ENCODE measurements around the gene MISP3. TPM values are rescaled to one million over a fixed set of nuclear protein-coding genes. Genes with fewer than 3 reads are reported as not detected.

The MISP3 gene
- total RNA-seq, 1 experiment from 2014 or later, result 5.2 TPM

- no peaks in the 10 kb centered on the region for H3K9me3 Mint-ChIP-seq (ENCODE audit: unreplicated experiment)
- Histone ChIP-seq H3K4me3 (ENCODE audit: low read depth, low read length) (no peak overlapping the region), H3K36me3 (ENCODE audit: control insufficient read depth, insufficient read depth, low read length) (no peaks in the 10 kb centered on the region), H3K4me1 (peaks cover 35% of the 10 kb centered on the region), H3K27me3 (replicated peaks; ENCODE audit: control insufficient read depth, insufficient read depth, low read length) (no peaks in the 10 kb centered on the region), H3K9me3 (no peaks in the 10 kb centered on the region)
- peaks cover 14% of the 10 kb centered on the region for H3K4me1 Mint-ChIP-seq (ENCODE audit: low read depth, unreplicated experiment)
- DNase-seq, result no peak
- H3K27ac Mint-ChIP-seq (ENCODE audit: unreplicated experiment), result no peak overlapping the region
- no TSS peak for BruUV-seq (replicated peaks)
- POLR2A ChIA-PET, result no interaction called here
- CTCF ChIA-PET, result no interaction called here
- H3K27me3 Mint-ChIP-seq (ENCODE audit: insufficient read depth, unreplicated experiment), result no peaks in the 10 kb centered on the region
- H3K4me3 Mint-ChIP-seq (ENCODE audit: unreplicated experiment), result no peak overlapping the region
- H3K36me3 Mint-ChIP-seq (ENCODE audit: insufficient read depth, unreplicated experiment), result peaks cover 7% of the 10 kb centered on the region
- no peak for TF ChIP-seq CTCF (IDR thresholded peaks at IDR 0.05; ENCODE audit: insufficient read depth in 1 of 2, low read depth in 1 of 2, low read length in 1 of 2, severe bottlenecking in 1 of 2, unreplicated experiment in 1 of 2)
- intact Hi-C loops (cut with micrococcal nuclease; ENCODE audit: unreplicated experiment), result no loop called here
Observed at GRCh38 chr19:14063105-14063504, 9.5 kb upstream of the MISP3 start.

- H3K27me3 Mint-ChIP-seq (ENCODE audit: insufficient read depth, unreplicated experiment), result no peaks in the 10 kb centered on the region
- no peaks in the 10 kb centered on the region for H3K27me3 ChIP-seq (replicated peaks; ENCODE audit: control insufficient read depth, insufficient read depth, low read length)
- H3K4me1 ChIP-seq, result peaks cover 15% of the 10 kb centered on the region
- H3K27ac Mint-ChIP-seq (ENCODE audit: unreplicated experiment), result no peak overlapping the region
- CTCF ChIA-PET, result no interaction called here
- no peaks in the 10 kb centered on the region for H3K36me3 ChIP-seq (ENCODE audit: control insufficient read depth, insufficient read depth, low read length)
- no peak for DNase-seq
- H3K36me3 Mint-ChIP-seq (ENCODE audit: insufficient read depth, unreplicated experiment), result peaks cover 4% of the 10 kb centered on the region
- H3K4me3 ChIP-seq (ENCODE audit: low read depth, low read length), result no peak overlapping the region
- POLR2A ChIA-PET, result no interaction called here
- TF ChIP-seq CTCF (IDR thresholded peaks at IDR 0.05; ENCODE audit: insufficient read depth in 1 of 2, low read depth in 1 of 2, low read length in 1 of 2, severe bottlenecking in 1 of 2, unreplicated experiment in 1 of 2), result no peak
- H3K4me3 Mint-ChIP-seq (ENCODE audit: unreplicated experiment), result no peak overlapping the region
- H3K9me3 ChIP-seq, result no peaks in the 10 kb centered on the region
- no TSS peak for BruUV-seq (replicated peaks)
- intact Hi-C loops (cut with micrococcal nuclease; ENCODE audit: unreplicated experiment), result no loop called here
- no peaks in the 10 kb centered on the region for H3K4me1 Mint-ChIP-seq (ENCODE audit: low read depth, unreplicated experiment)
- H3K9me3 Mint-ChIP-seq (ENCODE audit: unreplicated experiment), result no peaks in the 10 kb centered on the region
Observed at GRCh38 chr19:14066134-14066533, 6.5 kb upstream of the MISP3 start.

- ChIA-PET CTCF (interaction anchor here (1.4 kb wide), 1 partner anchor 39 kb away, joined by 4 read pairs; the partner anchor contains the start of gene IL27RA), POLR2A (interaction anchor here (0.6 kb wide), 1 partner anchor 91 kb away, joined by 3 read pairs; no protein-coding TSS in a partner anchor)
- H3K4me3 Mint-ChIP-seq (ENCODE audit: unreplicated experiment), result no peak overlapping the region
- intact Hi-C loops (cut with micrococcal nuclease; ENCODE audit: unreplicated experiment), result loop anchor here (5.0 to 10.0 kb wide), 2 partner anchors 67 to 96 kb away; partner anchors contain the start of gene ASF1B
- Histone ChIP-seq H3K36me3 (ENCODE audit: control insufficient read depth, insufficient read depth, low read length) (no peaks in the 10 kb centered on the region), H3K9me3 (no peaks in the 10 kb centered on the region), H3K4me3 (ENCODE audit: low read depth, low read length) (no peak overlapping the region), H3K27me3 (replicated peaks; ENCODE audit: control insufficient read depth, insufficient read depth, low read length) (no peaks in the 10 kb centered on the region), H3K4me1 (no peaks in the 10 kb centered on the region)
- H3K27me3 Mint-ChIP-seq (ENCODE audit: insufficient read depth, unreplicated experiment), result no peaks in the 10 kb centered on the region
- BruUV-seq (replicated peaks), result no TSS peak
- peaks cover 12% of the 10 kb centered on the region for H3K36me3 Mint-ChIP-seq (ENCODE audit: insufficient read depth, unreplicated experiment)
- no peak for DNase-seq
- no peak for TF ChIP-seq CTCF (IDR thresholded peaks at IDR 0.05; ENCODE audit: insufficient read depth in 1 of 2, low read depth in 1 of 2, low read length in 1 of 2, severe bottlenecking in 1 of 2, unreplicated experiment in 1 of 2)
- no peak overlapping the region for H3K27ac Mint-ChIP-seq (ENCODE audit: unreplicated experiment)
- H3K9me3 Mint-ChIP-seq (ENCODE audit: unreplicated experiment), result no peaks in the 10 kb centered on the region
- H3K4me1 Mint-ChIP-seq (ENCODE audit: low read depth, unreplicated experiment), result no peaks in the 10 kb centered on the region
Observed at GRCh38 chr19:14070268-14071050, 2.1 kb upstream of the MISP3 start.
